HG03378 (cell line): ENCODE data around the gene VIPR1.
"Not testable (repeated sequence)": the region's sequence is repeated elsewhere in the genome, so short reads cannot be mapped to it uniquely, and the experiment has no call there.

ENCODE experiments used
- ATAC-seq: cut with Tn5 transposase; IDR thresholded peaks from one replicate; pipeline ENCODE4 v1.9.1; 2021; ENCODE audit warnings: mild to moderate bottlenecking, moderate library complexity; ENCODE audit not compliant: unreplicated experiment

The VIPR1 gene

DNA sequence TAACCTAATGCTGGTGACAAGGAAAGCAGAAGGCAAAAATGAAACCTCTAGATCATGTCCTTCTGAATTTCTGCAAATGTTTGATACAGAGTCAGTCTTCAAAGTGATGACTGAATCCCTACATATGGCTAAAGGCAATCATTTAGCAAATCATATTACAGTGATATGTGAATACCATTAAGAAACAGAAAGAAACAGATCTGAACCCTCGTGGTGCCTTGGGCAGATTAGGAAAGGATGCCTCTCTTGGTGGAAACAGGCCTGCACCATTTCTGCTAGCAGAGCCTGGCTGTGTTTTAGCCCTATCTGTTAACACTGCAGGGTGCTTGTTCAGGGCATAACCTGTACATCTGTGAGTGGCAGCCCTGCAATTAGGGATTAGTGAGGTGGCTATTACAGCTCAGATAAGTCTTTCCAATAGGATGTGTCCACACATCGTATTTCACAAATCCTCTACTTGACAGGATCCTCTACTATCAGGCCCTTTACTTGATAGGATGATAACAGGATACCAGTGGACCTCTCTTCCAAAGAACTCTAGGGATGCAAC, 67.2 kb downstream of the VIPR1 start:
- no peak for ATAC-seq

DNA sequence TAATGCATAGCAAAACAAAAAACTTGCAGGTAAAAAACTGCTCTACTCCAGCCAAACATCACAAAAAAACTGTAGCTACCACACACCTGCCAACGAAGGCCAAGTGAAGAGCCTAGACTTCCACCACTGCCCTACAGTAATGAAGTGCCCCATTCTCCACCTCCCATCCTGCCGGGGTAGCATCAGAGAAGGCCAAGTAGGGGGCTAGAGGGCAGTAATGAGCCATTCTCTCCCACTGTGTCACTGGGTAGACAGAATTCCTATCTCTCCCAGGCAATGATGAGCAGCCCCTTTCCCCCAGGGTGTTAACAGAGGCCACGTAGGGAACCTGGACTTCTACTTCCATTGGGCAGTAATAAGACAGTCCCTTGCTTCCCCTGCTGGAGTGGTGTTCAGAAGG, 69.8 kb downstream of the VIPR1 start:
- ATAC-seq, result no peak

DNA sequence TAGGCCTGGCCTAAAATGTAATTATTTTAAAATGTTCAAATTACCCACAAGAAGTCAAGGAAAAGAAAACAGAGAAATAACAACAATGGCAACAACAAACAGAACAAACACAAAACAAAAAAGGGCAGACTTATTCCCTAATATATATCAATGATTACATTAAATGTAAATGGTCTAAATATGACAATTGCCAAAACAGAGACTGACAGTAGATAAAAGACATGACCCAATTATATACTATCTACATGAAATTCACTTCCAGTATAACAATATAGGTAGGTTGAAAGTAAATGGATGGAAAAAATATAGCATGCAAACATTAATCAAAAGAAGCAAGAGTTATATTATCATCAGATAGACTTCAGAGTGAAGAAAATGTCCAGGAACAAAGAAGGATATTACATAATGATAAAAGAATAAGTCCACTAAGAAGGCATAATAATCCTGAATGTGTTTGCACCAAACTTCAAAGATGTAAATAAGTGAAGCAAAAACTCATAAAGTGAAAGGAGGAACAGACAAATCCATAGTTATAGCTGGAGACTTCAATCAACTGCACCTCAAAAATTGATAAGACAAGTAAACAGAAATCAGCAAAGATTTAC, 72.8 kb downstream of the VIPR1 start:
- ATAC-seq, result no peak

DNA sequence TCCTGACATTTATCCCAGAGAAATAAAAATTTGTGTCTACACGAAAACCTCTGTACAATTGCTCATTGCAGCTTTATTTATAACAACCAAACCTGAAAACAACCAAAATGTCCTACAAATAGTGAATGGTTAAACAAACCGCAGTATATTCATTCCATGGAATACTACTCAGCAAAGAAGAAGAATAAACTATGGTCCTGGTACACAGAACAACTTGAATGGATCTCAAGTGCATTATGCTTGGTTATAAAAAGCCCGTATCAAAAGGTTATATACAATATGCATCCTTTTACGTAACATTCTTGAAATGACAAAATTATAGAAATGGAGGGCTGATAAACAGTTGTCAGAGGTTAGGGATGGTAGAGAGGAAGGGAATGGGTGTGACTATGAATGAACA, 75.6 kb downstream of the VIPR1 start:
- no peak for ATAC-seq

DNA sequence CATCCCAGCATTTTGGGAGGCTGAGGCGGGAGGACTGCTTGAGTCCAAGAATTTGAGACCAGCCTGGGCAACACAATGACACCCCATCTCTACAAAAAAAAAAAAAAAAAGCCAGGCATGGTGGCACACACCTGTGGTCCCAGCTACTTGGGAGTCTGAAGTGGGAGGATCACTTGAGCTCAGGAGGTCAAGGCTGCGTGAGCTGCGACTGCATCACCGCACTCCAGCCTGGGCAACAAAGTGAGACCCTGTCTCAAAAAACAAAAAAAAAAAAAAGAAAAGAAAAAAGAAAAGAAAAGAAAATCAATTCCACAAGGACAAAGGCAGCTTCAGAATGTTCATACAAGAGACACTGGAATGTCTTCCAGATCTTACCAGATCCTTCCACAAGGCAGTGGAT, 76.9 kb downstream of the VIPR1 start:
- ATAC-seq, result not testable (repeated sequence)

DNA sequence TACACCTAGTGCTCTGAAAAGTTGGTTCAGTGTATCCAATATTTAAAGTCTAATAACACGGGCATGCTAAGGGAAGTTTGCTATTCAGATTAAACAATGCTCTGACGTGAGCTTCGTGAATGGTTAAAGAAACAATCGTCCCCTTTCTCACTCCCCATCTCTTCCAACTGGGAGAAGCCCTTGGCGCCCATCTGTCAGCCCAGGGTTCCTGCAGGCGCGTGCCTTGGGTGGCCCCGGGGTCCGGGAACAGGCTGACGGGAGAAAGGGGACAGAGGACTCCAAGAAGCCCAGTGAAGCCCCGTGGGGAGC, 78.9 kb downstream of the VIPR1 start:
- ATAC-seq, result peak; percentile 2

DNA sequence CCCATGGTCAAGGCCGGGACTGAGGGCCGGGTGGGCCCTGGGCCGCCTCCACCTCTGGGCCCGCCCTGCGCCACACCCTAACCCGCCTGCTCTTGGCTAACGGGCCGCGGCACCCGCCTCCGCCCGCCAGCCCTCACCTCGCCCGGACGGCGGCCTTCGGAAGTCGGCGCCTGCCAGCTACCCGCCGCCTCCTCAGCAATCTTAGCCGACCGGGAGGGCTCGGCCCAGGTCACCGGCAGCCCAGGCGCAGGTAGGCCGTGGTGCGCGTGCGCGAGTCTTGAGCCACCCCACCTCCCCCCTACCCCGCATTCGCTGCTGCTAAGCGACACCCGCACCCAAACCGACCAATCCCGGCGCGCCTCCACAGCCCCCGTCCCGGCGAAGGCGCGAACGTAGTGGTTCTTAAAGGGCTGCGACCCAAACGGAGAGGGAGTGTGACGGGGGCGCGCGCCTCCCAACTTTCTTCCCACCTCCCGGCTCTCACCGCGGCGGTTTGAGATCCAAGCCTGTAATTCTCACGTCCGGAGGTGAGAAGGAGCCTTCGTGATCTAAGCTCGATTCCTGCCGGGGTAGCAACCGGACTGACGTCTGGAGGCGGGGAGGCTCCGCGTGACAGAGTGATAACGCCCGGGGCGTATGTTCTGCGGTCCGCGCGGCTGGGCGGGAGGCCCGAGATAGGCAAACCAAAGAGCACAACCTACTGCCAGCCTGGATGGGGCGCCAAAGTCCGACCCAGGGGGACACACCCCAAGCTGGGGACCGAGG, 79.4 kb downstream of the VIPR1 start, which contains the start of gene SEC22C:
TSS of gene SEC22C (minus strand) at position 259 of the 765 bp plus-strand sequence. CDS start 12,921 bp downstream, outside the sequence.
- ATAC-seq, result peak; percentile 79

DNA sequence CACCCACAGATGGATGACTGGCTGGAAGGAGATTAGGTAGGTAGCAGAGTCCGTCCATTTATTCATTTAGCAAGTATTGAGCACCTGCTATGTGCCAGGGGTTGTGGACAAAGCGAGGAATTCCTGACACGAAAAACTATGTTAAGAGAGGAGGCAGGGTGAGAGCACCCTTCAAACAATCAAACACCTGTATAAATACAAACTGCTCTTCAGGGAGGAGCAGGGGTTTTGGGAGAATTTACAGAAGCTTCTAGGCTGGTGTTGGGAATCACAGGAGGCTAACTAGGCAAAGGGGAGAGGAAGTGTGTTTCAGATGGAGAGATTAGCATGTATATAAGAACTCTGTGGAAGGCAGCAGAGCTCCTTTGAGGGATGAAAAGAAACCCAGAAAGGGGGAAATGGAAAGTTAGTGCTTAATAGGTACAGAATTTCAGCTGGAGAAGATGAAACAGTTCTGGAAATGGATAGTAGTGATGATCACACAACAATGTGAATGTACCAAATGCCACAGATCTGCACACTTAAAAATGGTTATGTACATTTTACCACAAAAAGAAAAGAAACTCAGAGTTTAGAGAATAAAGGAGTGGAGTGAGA, 80.1 kb downstream of the VIPR1 start:
- no peak for ATAC-seq
